Peyer's patch (tissue), 4 donors: ENCODE measurements around the gene TAF1.

Source experiments
- POLR2A ChIP-seq, 2 donors: fragments of 450-650 bp; IDR thresholded peaks; one replicate each; pipeline ENCODE4 v1.5.1; 2017; ENCODE audit warnings: antibody characterized with exemption in 2 of 2, mild to moderate bottlenecking in 2 of 2, moderate library complexity in 2 of 2
- TF ChIP-seq, protein P1 (sequence below), 6 experiments: fragments of 450-650 bp in 4 of 6; fragments of 200-600 bp in 2 of 6; sonication (generic) in 1 of 6; IDR thresholded peaks; one replicate each; pipeline ENCODE4 v1.5.1; 2017 to 2019; ENCODE audit warnings: antibody characterized with exemption in 6 of 6, mild to moderate bottlenecking in 3 of 6, moderate library complexity in 1 of 6

DNA sequence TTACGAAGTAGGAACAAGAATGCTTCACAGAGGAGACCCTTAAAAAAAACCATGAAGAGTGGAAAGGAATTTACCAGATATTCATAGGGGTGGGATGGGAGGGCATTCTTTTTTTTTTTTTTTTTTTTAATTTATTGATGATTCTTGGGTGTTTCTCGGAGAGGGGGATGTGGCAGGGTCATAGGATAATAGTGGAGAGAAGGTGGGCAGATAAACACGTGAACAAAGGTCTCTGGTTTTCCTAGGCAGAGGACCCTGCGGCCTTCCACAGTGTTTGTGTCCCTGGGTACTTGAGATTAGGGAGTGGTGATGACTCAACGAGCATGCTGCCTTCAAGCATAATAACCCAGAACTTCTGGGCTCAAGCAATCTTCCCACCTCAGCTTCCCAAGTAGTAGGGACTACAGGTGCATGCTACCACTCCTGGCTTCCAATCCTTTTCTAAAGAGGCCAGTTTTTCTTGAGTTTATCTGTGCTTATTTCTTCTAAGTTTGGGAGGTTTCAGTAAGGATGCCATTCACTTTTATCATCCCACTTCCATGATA, 100.9 kb downstream of the TAF1 start:
- TF ChIP-seq, protein P1, sequence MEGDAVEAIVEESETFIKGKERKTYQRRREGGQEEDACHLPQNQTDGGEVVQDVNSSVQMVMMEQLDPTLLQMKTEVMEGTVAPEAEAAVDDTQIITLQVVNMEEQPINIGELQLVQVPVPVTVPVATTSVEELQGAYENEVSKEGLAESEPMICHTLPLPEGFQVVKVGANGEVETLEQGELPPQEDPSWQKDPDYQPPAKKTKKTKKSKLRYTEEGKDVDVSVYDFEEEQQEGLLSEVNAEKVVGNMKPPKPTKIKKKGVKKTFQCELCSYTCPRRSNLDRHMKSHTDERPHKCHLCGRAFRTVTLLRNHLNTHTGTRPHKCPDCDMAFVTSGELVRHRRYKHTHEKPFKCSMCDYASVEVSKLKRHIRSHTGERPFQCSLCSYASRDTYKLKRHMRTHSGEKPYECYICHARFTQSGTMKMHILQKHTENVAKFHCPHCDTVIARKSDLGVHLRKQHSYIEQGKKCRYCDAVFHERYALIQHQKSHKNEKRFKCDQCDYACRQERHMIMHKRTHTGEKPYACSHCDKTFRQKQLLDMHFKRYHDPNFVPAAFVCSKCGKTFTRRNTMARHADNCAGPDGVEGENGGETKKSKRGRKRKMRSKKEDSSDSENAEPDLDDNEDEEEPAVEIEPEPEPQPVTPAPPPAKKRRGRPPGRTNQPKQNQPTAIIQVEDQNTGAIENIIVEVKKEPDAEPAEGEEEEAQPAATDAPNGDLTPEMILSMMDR (IDR thresholded peaks at IDR 0.05), result no peak
- TF ChIP-seq POLR2A (IDR thresholded peaks at IDR 0.05), result no peak
